Skeletal muscle cell (primary cell): Measurements from ENCODE around the gene ACVR2B.

Experiments used
- DNase-seq: peaks from one replicate; pipeline ENCODE4 v3.0.0-alpha.2; 2010; ENCODE audit warnings: low read depth
- H3K4me3 ChIP-seq: 2 replicates; pipeline ENCODE4 v1.5.1; 2011; ENCODE audit warnings: low read depth, mild to moderate bottlenecking, control low read depth, low read length, moderate library complexity

ACVR2B gene

DNA sequence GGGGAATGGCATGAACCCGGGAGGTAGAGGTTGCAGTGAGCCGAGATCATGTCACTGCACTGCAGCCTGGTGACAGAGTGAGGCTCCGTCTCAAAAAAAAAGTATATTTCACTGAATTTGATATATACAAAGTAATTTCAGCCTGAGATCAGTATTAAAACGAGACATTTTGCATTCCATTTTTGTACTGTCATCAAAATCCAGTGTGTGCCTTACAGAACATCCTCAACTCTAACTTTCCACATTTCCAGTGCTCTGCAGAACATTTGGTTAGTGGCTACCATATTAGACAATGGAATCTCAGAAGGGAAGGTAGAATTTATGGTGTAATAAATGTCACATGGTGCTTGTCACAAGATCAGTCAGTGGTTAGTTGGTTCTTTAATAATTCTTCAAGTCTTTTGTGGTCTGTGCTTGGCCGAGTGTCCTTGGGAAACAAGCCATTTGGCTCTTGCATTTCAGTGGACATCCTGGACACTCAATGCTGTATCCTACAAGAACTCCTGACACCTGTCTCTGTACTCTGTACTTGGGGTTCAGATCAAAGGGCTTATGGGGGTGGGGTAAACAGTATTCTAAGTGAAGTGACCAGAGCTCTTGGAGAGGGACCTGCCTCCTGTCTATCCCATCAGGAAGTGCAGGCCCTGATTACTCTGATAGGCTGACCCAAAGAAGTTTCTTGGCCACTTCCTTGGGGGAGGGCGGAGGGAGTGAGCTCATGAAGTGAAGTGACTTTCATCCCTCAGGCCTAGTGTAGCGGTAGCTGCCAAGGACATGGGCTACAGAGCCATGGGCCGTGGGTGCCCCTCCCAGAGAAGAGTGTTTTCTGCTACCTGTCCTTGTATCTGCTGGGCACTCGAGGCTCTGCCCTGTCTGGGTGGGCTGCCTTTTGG, 3.7 kb downstream of the ACVR2B start:
- no peak overlapping the region for H3K4me3 ChIP-seq
- no peak for DNase-seq

DNA sequence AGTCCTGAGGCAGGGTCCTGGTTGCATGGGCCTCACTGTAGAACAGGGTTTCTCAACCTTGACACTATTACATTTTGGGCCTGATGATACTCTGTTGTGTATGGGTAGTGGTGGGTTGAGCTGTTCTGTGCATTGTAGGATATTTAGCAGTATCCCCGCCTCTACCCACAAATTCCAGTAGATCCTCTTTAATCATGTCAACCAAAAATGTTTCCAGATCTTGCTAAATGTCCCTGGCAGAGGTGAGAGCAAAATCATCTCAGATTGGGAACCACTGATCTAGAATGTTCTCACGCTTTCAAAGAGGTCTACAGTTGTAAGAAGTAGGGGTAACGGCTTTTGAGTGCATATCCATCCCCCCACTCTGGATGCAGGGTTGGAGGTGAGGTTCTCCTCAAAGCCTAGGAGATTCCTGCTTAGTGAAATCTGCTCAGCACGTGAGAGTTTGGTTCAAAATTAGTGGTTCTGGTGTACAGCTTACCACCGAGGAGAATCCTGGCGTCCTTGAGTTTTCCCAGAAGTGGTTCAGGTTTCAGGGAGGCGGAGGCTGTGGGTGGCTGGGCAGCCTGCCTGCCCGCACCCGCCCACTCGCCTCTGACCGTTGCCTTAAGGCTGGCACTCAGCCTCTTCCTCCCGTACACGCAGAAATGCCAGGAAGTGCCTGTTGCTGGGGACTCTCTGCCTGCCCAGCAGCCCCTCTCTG, 5.3 kb downstream of the ACVR2B start:
- H3K4me3 ChIP-seq = no peak overlapping the region

DNA sequence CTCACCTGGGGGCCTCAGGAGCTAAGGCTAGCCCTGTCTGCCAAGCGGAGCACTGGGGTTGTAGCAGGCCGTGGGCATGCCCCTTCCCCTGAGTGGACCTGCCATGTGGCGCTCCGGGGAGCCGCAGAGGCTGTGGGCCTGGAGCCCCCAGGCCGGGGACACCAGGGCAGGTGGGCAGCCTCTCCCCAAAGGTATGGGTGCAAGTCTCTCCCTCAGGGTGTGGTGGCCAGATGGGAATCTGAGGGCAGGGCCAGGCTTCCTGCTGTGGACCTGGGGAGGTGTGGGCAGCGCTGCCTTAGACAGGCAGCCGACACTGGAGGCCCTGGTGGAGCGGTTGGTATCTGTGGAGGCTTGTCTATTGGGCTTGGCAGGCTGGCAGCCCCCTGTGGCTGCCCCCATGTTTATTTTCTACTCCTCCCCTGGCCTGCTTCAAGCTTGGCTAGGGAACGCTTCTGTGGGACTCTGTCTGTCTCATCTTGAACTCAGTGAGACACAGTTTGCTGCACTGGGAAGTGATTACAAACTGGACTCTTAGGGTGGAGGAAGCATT, 5.9 kb downstream of the ACVR2B start:
- H3K4me3 ChIP-seq = no peak overlapping the region
- no peak for DNase-seq

More for the DNA sequence above, 5.3 kb downstream of the ACVR2B start:
- no peak for DNase-seq

DNA sequence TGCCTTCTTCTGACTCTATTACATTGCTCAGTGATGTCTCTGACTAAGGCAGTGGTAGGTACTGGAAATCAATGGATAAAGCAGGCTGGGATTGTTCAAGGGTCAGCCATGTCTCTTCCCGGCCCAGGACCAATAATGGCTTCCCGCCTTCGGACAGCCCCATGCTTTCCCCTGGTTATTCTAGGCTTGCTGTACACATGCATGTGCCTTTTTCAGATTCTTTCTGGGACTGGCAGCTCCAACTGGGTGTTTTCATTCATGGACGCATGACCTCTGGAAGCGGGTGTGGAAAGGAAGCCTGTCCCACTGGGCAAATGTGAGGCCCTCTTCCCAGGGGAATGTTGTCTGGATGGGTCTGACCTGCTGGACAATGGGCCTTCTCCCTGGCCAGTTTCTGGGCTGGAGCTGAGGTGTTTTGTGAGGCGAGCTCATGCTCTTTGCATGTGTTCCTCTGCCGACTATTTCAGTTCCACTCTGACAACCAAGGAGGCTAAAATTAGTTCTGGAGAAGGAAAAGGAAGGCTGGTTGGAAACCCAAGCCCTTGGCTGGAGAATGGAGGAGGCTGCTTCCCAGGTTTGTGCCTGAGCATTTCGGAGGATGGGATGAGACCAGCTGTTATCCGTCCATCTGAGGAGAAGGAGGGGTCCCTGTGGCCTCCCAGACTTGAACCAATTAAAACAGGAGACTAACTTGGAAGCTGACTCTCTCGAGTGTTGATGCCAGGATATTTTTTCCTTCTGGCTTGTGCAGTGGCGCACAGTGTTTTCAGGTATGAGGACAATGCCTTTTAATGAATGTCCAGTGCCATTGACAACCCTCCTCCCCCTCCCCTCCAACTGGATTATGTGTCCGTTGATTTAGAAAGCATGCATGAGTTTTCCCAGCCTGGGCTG, 6.9 kb downstream of the ACVR2B start:
- no peak for DNase-seq
- no peak overlapping the region for H3K4me3 ChIP-seq

DNA sequence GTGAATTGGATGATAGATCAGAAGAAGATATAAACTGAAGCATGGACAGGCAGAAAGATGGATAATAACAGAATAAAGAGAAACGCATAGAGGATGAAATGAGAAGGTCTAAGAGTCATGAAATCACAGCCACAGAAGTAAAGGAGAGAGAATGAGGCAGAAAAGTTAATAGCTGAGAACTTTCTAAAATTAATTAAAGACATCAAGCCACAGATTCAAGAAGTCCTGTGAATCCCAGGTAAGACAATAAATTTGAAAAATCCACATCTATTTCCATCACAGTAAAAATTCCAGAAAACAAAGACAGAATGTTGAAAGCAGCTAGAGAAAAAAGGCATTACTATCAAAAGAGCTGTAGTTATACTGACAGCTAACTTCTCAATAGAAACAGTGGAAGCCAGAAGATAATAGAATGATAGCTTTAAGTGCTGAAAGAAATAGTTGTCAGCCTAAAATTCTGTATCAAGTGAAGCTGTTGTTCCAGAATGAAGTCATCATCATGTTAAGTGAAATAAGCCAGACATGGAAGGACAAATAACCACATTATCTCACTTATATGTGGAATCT, 12.0 kb downstream of the ACVR2B start:
- no peak for DNase-seq
- no peak overlapping the region for H3K4me3 ChIP-seq

DNA sequence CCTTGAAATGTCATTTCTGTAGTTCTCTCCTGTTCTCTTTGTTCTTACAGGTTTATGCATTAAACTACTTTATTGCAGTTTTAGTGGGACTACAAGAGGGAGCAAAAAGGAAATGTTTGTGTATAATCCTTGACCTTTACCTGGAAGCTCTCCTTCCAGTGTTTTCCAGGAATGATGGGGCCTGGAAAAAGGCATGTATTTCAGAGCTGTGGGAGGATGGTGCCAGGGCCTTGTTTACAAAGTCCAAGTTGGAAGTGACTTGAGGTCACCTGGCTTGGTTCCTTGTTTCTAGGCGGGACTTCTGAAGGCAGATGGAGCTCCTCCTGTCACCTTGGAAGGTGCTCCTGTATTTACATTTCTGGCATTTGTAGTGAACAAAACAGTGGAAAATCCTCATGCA, 15.1 kb downstream of the ACVR2B start:
- no peak for DNase-seq
- H3K4me3 ChIP-seq = no peak overlapping the region

DNA sequence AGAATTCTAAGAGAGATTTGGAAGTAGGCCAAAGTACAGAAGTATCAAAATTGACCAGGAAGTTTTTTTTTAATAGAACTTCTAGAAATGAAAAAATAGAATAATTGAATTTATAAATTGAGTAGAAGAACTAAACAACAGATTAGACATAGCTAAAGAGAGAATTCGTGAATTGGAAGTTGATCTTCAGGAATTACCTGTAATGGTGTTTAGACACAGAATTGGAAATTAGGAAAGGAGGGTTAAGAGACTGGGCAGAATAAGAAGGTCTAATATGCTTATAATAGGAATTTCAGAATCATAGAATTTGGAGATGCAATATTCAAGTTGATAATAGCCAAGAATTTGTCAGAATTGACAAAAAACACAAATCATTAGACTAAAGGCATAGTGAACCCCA, 16.2 kb downstream of the ACVR2B start:
- DNase-seq = no peak
- H3K4me3 ChIP-seq = no peak overlapping the region

DNA sequence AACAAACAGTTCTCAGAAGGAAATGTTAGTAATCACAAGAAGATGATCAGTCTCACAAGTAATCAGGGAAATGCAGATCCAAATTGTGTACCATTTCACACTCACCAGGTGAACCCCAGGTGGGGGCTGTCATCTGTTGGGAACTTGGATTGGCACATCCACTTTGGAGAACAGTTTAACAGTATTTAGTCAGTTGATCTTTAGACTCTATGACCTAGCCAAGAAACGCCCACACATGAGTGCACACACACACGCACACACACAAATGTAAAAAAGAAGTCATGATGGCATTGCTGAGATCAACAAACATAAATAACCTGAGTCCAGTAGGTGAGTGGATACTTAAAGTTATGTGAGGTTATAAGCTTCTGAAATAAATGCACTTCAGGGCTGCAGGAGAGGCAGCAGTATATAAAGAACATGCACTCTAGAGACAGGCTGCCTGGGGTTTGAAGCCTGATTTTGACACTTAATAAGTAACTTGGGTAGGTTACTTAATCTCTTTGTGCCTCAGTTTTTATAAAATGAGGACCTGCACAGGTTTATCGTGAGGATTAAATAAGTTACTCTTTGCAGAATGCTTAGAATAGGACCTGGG, 17.7 kb downstream of the ACVR2B start:
- no peak overlapping the region for H3K4me3 ChIP-seq
- DNase-seq = no peak

DNA sequence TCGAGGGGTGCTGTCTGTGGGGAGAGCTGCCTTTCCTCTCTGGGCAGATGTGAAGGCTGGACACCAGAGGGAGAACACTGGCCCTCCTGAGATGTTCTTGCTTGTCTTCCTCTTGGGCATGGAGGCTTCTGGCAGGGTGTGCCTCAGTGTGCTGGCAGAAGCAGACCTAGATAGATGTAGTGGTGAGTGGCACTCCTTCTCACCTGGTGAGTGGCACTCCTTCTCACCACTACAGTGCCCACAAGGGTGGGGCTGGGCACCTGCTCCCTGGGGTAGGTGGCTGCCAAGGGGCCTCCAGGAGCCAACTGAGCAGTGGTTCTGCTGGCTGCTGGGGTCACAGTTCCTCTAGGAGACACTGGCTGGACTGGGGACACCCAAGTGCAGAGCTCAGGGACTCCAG, 18.7 kb downstream of the ACVR2B start:
- no peak for DNase-seq
- H3K4me3 ChIP-seq = no peak overlapping the region

DNA sequence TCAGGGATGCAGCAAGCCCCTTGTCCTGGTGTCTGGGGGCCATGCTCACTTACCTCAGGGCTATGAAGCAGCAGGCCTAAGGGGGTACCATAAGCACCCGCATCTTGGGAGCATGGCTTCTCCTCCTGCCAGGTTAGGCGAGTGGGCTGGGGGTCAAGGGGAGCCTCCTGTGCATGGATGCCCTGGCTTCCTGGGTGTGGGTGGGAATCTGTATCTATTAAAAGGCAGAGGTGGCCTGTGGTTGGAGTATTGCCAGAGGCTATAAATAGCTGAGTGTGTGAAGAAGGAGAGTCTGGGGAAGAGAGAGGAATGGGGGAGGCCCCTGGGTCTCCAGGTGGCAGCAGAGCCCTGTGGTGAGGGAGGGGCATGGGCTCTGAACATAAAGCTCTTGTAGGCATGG, 19.5 kb downstream of the ACVR2B start:
- no peak overlapping the region for H3K4me3 ChIP-seq
- DNase-seq = no peak

DNA sequence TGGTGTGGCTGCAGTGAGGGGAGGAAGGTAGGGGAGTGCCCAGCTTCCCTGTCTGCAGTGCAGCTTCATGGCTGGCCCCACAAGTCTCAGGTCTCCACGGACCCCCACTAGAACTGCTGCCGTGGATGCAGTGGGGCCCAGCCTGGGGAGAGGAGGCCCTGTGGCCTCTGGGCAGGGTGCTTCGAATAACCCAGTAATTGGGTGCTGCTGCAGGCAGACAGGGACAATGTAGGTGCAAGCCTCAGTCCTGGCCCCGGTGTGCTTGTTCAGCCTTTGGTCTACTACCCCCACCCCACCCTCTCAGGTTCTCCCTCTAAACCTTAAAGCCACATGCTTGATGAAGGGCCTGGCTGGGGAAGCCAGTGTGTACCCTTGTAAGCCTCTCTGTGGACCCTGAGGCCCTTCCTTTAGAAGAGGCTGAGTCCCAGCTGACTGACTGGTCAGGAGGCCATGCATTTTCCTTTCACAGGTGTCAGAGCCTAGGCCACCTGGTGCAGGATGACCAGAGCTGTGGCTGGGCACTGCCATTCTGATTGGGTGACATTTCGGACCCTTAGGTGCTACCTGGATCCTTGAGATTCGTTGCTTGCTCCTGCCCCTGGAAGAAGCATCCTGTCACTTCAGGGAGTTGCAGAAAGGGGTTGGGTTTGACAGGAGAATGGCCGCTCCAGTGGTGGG, 21.4 kb downstream of the ACVR2B start:
- DNase-seq = no peak

DNA sequence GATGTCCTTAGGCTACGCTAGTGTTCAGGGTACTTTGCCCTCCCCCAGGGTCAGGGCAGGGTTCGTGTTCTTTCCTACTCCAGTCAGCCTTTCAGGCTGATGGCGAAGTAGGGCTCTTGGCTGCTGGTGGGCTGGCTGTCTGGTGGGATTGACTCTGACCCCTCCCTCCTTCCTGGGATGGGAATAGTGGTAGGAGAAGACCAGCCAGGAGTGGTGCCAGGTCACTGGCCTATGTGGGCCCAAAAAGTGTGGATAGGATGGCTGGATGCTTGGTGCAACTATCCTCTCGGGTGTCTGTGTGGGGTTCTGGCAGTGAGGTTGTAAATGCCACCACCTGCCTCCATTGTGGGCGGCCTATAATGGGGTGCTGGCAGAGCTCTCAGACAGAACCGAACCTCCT, 22.0 kb downstream of the ACVR2B start:
- H3K4me3 ChIP-seq = no peak overlapping the region
- DNase-seq = no peak

More for the DNA sequence above, 21.4 kb downstream of the ACVR2B start:
- no peak overlapping the region for H3K4me3 ChIP-seq

DNA sequence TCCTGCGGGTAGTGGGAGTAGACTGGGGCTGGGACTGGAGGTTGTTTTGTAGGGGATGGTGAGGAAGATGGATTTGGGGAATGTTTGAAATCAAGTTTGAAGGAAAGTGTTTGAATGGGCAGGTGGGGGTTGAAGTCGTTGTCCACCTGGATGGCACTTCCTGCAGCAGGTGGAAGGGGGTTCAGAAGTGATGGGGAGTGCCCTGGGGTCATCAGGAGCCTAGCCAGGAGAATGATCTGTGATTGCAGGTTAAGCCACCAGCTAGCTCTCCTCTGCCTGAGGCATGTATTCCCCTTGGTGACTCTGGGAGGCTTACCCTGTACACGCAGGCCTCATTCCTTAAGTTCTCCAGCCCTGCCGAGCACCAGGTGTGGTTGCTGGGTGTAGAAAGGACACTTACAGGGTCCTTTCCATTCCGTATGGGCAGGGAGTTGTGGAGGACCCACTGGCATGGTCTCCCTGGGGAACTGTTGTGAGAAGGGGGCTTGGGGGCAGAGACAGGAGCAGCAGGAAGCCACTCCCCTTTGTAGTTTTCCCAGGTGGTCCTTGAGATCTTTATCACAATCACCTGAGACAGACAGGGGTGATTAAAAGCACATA, 22.6 kb downstream of the ACVR2B start:
- no peak for DNase-seq
- no peak overlapping the region for H3K4me3 ChIP-seq

DNA sequence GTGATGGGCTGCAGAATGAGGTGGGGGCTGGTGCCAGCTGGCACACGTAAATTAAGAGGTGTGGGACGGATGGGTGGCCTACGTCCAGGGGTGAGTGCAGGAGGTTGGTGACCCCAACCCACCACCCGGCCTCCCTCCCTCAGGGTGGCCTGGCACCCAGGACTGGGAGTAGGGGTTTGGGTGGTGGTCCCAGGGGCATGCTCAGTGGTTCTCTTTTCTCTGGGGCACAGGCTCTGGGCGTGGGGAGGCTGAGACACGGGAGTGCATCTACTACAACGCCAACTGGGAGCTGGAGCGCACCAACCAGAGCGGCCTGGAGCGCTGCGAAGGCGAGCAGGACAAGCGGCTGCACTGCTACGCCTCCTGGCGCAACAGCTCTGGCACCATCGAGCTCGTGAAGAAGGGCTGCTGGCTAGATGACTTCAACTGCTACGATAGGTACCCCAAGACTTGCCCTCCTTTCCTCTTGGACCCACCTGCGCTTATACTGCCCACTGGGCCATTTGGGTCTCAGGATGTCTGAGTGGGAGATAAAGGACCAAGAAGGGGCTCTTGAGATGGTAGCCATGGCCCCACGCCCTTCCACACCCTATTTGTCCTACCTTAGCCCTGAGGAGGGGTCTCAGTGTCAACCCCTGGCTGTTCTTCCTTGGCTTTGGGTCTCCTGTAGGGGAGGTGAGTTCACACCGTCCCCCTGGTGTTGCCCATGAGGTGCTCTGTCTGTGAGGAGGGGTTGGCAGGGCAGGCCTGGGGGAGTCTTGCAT, 23.5 kb downstream of the ACVR2B start:
- no peak overlapping the region for H3K4me3 ChIP-seq
- no peak for DNase-seq

DNA sequence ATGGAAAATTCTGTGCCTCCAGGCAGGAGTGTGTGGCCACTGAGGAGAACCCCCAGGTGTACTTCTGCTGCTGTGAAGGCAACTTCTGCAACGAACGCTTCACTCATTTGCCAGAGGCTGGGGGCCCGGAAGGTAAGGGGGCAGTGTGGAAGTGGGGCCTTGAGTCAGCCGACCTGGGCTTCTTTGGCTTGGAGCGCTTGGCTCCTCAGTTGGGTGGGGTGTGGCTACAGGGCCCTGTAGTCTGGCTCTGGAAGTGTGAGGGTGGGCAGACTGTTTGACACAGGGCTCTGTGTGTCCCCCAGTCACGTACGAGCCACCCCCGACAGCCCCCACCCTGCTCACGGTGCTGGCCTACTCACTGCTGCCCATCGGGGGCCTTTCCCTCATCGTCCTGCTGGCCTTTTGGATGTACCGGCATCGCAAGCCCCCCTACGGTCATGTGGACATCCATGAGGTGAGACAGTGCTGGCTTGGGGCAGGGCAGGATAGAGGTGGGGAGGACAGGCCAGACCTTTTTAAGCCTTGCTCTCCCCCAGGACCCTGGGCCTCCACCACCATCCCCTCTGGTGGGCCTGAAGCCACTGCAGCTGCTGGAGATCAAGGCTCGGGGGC, 24.3 kb downstream of the ACVR2B start:
- H3K4me3 ChIP-seq = no peak overlapping the region
- no peak for DNase-seq

DNA sequence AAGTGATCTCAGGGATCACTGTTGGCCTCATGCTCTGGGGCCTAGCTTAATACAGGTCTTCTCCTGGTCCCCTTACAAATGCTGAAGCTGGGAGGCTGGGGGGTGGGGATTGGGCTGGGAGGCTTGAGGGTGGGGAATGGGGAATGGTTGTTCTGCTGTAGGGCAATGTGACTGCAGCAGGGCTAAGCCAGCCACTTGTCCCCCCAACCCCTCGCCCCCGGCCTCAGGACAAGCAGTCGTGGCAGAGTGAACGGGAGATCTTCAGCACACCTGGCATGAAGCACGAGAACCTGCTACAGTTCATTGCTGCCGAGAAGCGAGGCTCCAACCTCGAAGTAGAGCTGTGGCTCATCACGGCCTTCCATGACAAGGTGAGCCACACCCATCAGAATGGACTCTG, 25.2 kb downstream of the ACVR2B start:
- H3K4me3 ChIP-seq = no peak overlapping the region
- no peak for DNase-seq
